ENCODE measurements around the gene PHPT1.

The PHPT1 gene

DNA sequence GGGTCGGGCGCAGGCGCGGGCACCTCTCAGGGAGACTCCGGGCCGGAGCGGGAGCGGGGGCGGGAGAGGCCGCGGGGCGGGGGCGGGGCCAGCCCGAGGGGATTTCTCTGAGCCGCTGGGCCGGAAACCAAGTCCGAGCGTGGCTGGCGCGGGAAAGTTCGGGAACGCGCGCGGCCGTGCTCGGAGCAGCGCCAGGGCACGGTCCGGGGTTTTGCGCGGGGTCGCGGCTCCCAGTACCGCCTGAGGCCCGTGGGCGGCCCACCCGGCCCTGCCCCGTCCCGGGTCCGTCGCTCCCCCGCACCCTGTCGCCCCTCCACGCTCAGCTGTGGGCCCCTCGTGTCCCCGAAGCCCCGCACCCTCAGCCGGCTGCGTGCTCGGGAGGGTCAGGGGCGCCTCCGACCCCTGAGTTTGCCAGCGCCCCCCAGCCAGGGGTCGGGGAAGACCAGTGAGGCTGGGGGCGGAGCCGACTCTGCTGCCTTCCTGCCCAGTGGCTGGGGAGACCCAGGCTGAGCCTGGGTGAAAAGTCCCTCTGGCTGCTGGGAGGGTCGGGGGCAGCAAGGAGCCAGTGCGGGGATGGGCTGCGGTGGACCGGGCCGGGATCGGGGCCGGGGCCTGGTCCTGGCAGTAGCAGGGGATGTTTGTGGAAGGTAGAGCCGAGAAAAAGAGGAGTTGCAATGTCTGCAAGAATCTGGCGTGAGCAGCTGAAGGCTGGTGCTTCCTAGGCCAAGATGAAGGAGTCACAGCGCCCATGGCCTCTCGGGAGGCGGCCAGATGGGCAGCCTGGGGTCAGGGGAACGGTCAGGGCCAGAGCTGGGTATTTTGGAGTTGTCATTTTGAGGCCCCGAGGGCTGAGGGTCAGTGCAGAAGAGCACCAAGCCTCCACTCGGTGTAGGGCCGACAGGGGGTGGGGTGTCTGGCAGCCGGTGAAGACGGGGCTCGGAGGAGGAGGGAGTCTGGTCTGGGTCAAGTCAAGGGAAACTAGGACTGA, 37.7 kb downstream of the PHPT1 start:
- DNase-seq (ENCODE audit: low read depth), result no peak

DNA sequence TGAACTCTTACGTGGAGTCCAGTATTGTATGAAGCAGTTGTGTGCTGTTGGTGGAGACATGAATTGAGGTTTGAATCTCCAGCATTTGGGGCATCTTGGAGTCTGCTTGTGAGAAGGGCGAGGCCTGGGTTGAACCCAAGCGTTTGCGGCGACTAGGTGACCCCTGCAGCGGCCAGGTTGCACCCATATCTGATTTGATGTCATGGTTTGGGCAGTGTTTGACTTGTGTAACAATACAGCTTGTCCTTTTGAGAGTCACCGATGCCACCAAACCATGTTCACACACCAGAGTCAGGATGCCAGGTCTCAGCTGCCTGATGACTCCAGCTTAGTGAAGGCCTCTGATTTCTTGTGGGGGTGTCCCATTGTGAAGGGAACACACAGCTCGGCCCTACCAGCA, 39.2 kb downstream of the PHPT1 start:
- DNase-seq (ENCODE audit: low read depth), result no peak

DNA sequence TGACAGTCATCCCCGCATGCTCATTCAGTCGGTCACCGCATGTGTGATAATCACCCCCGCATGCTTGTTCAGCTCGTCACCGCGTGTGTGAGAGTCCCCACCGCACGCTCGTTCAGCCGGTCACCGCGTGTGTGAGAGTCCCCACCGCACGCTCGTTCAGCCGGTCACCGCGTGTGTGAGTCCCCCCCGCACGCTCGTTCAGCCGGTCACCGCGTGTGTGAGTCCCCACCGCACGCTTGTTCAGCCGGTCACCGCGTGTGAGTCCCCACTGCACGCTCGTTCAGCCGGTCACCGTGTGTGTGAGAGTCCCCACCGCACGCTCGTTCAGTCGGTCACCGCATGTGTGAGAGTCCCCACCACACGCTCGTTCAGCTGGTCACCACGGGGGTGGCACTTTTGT, 40.6 kb downstream of the PHPT1 start:
- DNase-seq (ENCODE audit: low read depth), result no peak

DNA sequence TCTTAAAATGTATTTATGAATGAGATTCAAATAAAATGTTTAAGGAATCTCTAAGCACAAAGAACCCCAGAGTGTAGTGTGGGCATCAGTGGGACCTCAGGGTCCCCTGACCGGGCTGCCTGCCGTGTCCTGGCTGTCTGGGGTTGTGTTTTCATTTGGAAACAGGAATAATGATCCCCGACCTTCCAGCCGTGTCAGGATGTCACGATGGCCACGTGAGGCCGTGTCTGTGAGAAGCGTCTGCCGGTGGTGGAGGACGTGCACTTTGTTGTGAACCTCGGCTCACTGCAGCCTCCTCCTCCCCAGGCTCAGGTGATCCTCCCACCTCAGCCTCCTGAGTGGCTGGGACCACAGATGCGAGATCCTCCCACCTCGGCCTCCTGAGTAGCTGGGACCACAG, 41.5 kb downstream of the PHPT1 start:
- DNase-seq (ENCODE audit: low read depth), result no peak

DNA sequence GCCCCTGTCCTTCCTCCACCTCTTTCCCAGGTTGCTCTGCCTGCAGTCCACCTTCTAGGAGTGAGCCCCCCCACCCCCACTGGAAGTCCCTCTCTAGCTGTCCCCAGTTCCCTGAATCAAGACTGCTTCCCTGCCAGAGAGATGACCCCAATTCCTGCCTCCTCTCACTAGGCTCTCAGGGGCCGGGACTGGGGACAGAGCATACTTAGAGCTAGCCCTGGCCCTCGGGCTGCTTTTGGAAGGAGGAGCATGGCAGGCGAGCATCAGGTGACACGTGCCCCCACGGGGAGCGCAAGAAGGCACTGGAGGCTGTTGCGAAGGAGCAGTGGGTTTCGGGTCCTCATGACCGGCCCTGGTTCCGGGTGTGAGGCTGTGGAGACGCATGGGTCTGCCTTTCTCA, 46.8 kb downstream of the PHPT1 start:
- no peak for DNase-seq (ENCODE audit: low read depth)

DNA sequence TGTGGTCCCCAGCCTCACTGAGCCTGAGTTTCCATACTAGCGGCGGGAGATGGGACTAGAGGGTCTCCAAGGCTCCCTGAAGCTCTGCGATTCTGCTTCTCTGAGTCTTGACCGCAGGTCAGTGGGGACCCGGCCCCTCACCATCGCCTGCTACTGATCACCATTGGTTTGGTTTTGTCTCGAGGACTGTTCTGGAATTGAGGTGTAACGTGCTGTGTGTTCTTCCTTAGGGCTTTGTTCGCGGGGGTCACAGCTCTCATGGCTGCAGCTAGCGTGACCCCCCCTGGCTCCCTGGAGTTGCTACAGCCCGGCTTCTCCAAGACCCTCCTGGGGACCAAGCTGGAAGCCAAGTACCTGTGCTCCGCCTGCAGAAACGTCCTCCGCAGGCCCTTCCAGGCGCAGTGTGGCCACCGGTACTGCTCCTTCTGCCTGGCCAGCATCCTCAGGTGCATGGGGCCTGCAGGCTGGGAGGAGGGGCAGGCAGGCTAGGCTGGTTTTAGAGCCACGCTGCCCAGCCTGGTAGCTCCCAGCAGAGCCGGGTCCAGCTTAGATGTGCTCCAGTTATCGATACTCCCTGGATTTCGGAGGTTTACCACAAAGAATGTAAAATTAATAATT, 49.4 kb downstream of the PHPT1 start:
- no peak for DNase-seq (ENCODE audit: low read depth)

DNA sequence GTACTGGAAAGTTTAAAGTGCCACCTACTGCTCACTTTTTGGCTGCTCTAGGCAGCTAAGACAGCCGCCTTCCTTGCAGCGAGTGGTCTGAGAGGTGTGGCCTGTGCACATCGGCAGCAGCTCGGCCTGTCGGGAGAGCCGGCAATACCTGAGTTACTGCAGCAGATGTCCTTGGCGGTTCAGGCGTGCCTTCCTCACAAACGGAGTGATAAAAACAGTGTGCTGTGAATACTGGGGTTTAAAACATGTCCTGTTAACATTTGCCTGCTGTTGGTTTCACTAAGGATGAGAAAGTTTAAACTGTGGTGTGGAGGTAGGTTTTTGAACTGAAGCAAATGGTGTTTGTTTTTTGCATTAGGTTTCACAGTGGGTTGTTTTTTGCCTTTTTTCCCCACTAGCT, 50.0 kb downstream of the PHPT1 start:
- DNase-seq (ENCODE audit: low read depth), result no peak

DNA sequence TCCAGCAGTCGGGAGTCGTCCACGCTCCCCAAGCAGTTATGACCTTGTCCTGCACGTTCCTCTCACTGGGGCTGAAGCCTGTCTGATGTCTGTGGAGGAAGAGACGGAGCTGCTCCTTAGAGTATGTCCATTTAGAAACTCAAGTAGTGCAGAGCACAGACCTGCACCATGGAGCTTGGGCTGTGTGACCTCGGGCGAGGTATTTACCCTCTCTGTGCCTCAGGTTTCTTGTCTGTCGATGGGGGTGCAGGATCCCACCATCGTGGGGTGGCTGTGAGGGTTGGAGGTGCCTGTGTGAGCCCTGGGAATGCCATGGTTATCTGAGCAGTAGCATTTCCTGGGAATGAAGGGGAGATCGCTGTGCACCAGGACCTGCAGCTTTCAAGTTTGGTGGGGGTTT, 51.3 kb downstream of the PHPT1 start:
- no peak for DNase-seq (ENCODE audit: low read depth)

Measured in HS-5 (cell line).